Activated T-cell treated with anti-CD3 and anti-CD28 coated beads, Interleukin-2, amount 50 U/mL, for 48 hours (primary cell): ENCODE data around the gene IL1R2.

ENCODE experiments used
- DNase-seq, 2 experiments: peaks; one replicate each; pipeline ENCODE4 v3.0.0-alpha.2; 2020

The IL1R2 gene, protein sequence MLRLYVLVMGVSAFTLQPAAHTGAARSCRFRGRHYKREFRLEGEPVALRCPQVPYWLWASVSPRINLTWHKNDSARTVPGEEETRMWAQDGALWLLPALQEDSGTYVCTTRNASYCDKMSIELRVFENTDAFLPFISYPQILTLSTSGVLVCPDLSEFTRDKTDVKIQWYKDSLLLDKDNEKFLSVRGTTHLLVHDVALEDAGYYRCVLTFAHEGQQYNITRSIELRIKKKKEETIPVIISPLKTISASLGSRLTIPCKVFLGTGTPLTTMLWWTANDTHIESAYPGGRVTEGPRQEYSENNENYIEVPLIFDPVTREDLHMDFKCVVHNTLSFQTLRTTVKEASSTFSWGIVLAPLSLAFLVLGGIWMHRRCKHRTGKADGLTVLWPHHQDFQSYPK

DNA sequence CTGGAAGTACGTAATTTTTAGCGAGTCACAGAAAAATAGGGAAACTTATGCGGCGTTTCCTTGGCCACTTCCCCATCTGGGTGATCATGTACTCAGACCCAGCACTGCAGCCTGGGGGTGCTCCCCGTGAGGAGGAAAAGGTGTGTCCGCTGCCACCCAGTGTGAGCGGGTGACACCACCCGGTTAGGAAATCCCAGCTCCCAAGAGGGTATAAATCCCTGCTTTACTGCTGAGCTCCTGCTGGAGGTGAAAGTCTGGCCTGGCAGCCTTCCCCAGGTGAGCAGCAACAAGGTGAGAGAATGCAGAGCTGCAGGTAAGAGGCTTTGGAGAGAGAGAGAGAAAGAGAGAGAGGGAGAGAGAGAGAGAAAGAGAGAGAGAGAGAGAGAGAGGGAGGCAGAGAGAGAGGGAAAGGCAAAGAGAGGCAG is at the start of gene IL1R2:
IL1R2 (plus strand) TSS at position 240 of the 425 bp plus-strand sequence. CDS start 16,616 bp downstream, outside the sequence.
- DNase-seq = no peak

DNA sequence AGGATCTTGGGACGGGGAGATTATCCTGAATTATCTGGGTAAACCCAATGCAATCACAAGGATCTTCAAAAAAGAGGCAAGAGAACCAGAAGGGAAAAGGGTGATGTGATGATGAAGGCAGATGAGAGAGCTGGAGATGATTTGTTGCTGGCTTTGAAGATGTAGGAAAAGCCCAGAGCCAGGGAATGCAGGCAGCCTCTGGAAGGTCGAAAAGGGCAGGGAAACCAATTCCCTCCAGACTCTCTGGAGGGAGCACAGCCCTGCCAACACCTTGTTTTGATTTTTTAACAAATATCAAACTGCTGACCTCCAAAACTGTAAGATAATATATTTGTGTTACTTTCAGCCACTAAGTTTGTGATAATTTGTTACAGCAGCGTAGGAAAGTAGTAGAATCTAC is 48.9 kb upstream of the IL1R2 start:
- DNase-seq = no peak

DNA sequence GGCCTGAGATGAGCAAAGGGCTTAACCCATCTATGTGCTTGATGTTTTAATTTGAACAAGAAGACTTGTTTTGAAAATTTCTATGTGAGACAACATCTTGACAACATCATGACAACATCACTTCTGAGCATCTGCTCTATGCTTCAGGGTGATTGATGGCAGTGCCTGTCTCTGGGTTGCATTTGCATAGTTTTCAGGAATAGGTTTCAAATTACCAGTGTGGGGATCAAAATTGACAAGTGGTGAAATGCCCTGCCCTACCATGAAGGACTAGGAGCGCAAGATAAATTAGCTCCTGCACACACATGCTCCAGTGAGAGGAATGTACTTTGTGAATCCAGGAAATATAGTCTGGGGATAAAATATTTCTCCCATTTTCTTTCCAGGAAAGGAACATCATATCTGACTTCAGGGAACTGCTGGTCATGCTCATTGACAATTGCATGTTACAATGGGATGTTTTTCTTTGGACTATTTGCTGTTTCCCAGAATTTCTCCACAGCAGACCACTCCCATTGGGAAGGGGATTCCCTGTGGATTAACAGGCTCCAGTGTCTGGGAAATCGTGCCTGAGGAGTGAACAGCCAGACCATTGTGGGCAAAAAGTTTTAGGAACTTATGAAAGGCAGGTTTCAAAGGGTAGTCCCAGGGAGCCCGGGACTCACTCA is 45.3 kb upstream of the IL1R2 start:
- no peak for DNase-seq

DNA sequence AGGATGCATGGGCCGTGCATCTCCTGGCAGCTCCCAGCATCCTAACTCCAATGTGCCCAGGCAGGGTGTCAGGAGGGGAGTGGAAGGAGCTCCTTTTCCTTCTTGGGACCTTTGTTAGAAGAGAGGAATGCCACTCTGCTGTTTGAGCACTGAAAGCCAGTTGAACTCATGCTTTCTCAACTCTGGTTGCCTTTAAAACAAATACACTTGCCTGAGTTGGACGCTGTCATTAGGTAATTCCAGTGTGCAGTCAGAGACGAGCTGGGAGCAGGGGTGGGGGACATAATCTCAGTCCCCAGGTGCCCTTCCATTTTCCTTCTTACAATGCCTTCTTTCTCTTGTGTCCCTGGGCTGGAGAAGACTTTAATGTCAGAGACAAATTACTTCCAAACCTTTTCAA is 44.4 kb upstream of the IL1R2 start:
- DNase-seq = no peak

DNA sequence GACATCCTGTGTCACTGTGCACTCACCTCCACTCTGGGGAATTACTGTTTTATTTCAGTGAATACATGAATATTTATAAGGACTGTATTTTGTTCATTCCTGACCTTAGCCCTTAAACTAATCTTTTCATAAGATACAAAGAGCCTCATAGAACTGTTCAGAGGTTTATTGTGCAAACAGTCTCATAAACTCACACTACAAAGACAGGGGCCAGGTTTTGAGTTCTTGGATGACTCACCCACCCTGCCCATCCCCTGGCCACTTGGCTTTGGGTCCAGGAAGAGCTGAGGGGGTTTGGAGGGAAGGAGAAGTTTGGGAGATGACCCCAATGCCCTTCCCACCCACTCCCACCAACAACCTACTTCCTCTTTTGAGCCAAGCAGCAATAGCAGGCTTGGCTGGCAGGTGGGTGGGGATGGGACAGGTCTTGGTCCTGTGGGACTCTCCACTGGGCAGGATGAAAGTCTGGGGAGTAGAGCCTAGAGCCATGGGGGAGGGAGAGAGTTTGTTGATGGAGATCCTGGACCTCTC is 43.1 kb upstream of the IL1R2 start:
- DNase-seq = no peak

DNA sequence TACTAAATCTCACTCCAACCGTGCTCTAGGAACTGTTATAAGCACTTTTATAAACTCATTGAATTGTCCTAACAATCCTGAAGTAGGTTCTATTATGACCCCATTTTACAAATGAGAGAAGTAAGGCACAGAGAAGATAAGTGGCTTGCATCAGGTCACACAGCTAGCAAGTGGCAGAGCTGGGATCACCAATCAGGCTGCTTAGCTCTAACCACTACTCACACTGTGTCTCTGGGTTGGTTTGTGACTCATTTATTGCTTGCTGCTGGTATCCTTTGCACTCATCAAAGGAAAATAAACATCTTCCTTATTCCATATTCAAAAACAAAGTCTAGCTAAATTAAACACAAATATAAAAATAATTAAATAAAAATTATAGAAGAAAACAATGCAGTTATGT is 42.5 kb upstream of the IL1R2 start:
- DNase-seq = no peak

DNA sequence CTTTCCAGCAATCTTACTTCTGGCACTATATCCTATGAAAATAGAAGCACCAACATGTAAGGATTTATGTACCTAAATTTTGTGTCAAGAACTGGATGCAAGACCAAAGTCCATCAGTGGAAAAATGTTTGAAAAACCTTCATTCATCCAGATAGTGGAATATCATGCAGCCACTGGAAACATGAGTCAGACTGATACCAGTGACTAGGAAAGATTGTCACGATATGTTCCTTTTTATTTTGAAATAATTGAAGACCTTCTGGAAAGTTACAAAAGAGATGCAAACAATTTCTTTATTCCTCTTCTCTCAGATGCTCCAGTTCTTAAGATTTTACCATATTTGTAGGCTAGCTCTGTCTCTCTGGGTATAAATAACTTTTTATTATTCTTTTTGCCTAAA is 40.5 kb upstream of the IL1R2 start:
- no peak for DNase-seq

DNA sequence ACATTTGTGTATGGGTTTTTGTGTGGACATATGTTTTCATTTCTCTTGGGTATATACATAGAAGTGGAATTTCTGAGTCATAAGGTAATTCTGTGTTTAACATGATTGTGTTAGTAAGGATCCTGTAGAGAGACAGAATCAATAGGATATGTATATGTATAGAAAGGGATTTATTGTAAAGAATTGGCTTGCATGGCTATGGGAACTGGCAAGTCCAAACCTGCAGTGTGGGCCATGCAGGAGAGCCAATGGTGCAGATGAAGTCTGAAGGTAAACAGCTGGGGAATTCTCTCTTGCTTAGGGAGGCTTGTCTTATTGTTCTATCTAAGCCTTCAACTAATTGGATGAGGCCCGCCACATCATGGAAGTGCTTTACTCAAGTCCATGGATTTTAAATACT is 39.2 kb upstream of the IL1R2 start:
- DNase-seq = no peak

DNA sequence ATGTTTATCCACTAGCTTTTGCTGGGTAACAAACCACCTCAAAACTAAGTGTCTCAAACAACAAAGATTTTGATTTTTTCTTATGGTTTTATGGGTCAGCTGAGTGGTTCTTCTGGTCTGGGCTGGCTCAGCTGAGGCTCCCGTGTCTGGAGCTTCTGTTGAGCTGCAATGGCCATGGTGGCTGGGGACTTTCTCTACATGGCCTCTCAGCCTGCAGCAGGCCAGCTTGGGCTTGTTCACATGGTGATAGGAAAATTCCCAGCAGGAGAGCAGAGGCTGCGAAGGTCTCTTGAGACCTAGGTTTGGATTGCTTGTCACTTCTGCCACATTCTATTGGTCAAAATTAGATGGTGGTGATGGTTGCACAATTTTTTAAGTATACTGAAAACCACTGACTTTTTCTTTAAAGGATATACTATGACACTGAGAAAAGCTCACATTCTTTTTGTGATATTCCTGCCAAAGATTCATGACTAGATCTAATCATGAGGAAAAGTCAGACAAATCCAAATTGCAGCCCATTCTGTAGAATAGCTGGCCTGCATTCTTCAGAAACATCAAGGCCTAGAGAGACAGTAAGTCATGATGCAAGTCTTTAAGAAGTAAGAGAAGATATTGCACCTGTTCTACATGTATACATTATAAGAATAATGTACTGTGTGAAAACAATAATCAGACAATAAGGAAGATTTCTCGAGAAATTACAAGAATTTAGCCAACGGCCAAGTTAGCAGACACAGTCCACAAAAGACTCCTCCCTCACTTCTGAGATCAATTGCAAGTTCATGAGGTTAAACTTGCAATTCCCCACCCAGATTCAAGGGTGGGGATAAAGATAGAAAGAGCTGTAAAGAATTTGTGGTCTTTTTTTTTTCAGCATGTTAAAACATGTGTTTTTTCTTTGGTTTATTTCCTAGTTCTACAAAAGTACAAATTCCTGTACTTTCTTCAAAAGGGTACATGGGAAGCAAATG is 35.0 kb upstream of the IL1R2 start:
- DNase-seq = no peak

DNA sequence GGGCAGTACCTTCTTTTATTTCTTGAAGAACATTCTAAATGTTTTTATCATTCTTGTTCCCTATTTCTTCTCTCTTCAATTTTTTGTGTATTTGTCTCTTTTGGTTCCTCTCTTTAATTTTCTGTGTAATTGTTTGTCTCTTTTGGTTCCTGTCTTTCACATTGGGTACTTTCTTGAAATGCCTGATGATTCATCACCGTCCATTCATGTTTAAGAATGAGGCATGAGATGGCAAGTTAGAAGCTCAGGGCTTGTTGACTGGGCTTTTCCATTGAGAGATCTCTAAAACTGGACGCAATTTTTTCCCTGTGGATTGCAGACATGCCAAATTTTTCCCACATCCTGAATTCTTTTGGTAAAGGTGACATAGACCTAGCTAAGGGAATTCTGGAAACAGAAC is 33.7 kb upstream of the IL1R2 start:
- DNase-seq = no peak

DNA sequence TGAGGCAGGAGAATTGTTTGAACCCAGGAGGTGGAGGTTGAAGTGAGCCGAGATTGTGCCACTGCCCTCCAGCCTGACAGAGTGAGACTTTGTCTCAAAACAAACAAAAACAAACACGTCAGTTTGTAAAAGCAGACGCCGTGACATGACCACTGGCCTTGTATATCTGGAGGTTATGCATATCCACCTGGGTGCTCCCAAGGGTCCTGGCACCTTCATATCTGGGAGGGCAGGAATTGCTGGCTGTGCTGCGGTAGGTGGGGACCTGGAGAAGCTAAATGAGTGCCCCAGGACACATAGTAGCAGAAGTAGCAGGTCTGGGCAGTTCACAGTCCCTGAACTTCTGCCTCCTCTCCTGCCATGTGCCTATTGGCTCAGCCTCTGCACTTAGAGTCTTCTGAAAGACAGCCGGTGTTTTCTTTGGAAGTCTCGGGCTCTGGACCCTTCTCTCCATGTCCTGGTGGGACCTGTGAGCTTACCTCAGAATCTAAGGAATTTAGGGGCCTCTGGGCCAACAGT is 30.9 kb upstream of the IL1R2 start:
- DNase-seq = no peak

DNA sequence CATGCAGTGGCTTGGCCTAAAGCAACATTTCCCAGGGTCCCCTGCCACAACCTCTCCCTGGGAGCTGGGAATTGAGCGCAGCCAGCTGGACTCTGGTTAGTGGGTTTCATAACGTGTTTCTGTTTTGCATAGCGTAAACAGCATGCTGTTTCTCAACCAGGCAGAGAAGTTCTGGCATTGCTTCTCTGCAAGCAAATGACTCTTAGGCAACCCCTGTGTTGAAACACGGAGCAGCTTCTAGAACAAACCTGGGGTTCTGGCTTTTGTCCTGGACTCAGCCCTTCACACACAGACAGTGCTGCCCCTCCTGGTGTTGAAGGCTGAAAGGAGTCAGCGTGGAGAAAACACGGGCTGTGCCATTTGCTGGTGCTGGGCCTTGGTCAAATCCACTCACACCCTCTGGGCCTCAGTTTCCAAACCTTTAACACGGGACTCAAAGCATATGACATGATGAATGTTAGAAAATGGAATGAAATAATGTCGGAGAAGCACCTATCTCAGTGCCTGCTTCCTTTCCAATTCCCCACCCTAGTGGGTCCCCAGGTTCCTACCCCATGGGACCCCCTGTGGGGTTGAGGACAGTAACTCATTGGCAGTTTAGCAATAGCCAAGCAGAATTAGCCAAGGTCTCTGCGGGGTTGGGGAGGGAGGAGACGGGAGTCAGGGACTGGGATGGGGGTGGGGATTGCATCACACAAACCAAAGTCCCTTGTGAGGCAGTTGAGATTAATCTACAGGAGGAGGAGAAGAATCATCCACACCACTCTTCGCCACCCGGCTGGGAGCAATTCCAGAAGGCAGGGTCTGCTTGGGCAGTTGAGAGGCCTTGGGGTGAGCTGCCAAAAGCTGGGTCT is 30.2 kb upstream of the IL1R2 start:
- DNase-seq = no peak

DNA sequence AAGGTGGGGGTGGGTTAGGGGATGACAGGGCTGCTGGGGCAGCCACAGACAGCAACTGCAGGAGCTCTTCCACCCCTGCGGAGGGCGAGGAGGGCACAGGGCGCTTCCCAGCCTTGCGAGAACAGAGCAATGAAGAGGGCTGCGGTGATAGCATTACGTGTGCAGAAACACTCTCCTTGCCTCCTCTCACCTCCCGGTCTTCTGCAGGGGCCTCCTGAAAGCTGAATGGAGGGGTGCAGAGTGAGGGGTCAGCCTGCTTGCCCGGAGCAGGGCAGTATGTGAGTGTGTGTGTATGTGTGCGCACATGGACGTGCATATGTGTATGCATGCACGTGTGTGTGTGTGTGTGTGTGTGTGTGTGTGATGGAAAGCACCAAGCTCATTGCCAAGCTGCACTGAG is 29.5 kb upstream of the IL1R2 start:
- no peak for DNase-seq

DNA sequence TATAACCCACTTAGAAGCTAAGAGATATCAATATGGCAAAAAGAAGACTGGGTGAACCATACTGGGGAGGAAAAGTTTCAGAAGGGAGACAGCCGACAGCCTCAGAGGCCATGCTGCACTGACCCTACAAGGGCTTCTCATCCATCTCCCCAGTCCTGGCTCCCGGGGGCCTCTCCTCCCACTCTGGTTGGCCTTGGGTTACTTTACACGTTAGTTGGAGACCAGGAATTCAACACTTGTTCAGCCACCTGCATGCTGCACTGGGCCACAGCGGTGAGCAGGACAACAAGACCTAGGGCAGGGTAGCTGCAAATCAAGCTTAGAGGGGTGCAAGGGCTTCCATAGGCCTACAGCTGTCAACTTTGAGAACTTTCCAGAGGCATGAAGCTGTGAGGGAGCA is 28.6 kb upstream of the IL1R2 start:
- DNase-seq = no peak

DNA sequence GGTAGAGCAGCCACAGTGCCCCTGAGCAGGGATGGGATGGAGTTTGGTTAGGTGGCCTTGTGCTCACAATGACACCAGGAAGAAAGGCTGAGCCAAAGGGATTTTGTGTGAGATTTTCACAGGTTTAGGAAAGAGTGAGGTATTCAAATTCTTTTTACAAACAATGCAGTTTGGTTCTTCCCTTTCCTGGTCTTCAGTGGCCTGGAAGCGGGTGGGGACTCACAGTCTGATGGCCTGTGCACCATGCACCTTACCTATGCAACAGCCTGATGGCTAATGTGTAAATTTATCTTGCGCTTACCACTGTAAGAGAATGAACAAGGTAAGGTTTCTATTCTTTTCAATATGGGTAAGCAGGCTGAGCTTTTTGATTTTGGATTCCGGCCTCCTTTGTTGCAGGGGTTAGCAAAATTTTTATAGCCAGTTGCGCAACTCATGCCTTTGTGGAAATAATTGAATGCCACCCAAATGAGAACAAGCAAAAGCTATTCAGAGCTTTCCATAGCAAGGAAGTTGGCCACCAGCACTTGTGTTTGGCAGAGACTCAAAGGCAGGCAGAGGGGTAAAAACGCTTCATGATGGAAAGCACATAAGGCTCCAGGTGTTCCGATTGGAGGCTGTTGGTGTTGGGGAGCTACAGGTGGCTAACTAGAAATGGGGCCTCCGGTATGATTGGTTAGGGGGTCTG is 23.8 kb upstream of the IL1R2 start:
- no peak for DNase-seq

DNA sequence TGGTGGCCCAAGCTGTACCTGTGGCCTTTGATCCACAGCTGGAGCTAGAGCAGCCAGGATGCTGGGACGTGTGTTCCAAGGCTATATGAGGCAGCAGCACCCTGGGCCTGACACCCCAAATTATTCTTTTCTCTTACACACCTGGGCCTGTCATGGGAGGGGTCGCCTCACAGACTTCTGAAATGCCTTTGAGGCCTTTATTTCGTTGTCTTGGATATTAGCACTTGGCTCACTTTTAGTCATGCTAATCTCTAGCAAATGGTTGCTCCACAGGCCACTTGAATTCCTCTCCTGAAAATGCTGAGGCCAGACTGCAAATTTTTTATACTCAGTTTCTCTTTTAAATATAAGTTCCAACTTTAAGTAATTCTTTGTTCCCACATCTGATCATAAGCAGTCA is 22.0 kb upstream of the IL1R2 start:
- no peak for DNase-seq

DNA sequence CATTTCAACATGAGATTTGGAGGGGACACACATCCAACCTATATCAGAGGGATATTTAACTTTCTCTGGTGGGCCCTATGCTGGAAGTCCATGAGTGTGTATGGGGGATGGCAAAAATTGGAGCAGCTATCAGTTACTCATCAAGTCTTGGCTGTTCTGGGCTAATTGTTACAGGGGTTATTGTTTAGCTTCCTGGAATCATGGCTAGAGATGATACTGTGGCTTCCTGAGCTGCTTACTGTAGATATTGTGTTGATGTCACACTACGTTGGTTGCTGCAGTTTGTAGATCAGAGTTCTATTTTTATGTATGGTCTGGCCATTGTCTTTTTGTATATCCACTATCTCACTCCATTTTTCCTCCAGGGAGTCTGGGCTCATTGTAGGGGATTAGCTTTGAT is 20.9 kb upstream of the IL1R2 start:
- no peak for DNase-seq

DNA sequence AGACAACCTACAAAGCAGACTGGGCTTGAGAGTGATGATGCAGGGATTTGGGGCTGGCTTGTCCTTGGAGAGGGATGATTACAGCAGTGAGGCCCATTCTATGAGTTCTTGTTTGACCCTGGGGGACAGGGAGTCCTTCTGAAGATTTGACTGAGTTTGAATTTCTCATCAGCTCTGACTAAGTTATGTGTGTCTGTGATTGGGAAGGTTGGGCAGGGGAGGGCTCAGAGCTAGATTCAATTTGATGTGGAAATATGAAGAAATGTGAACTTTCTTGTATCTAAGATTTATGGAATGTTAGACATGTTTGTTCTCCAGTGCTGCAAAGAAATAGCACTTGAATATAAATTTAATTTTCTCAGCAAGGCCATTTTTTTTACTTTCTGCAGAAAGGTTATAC is 19.9 kb upstream of the IL1R2 start:
- DNase-seq = no peak

DNA sequence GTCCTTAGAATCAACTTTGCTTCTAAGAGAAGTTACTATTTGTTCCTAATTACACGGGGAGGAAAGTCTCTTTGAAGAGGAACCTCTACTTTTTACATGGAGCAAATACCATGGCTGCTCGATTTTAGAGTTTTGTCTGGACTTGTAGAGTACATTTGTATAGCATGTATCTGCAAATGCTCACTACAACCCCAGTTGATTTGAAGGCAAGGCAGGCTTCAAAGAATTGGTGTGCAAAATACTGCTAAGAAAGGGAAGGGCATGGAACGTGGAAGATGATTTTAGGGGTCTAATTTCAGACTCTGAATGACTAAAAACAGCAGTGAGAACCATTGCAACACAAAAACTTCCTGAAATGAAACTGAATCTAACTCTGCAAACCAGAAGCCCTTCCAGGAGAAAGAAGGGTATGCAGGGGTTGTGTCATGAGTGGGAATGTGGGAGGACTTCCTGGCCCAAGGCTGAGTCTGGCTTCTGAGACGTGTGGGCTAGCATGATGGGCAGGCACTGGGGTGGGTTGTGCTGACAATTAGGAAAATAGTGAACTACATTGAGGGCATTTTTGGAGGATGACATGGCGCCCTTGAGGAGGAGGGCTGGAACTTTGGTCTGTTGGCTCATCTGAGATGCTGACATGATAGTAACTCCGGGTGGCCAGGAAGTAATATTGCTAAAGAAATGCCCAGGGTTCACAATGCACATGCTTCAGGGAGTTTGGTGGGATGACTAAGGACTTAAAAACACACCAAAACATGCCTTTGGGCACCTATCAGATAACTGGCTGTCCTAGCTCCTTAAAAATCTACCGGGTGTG is 18.9 kb upstream of the IL1R2 start:
- no peak for DNase-seq

DNA sequence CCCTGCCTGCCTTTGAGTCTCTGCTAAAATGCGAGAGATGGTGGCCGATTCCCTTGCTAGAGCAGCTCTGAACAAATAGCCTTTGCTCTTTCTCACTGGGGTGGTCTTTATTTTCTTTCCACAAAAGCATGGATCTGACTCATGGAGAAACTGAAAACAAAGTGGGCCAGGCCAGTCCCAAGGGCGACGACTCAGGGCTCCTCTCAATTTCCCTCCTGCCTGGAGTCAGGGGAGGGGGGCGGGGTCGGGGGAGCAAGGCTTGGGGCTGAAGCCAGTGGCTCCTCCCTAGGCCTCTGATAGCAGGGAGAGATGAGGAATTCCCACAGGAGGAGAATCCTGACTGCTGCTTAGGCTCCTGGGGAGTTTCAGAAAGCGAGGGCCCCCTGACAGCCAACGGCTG is 17.1 kb upstream of the IL1R2 start:
- DNase-seq = no peak
